Measurements from ENCODE around the gene POLE.

POLE gene

GRCh38 chr12:132718644-132719043 lies 31.5 kb upstream of the POLE start:
- no peak overlapping the region for H3K4me2 ChIP-seq (ENCODE audit: low read depth, low read length, poor library complexity, severe bottlenecking)
- TF ChIP-seq, protein P1, sequence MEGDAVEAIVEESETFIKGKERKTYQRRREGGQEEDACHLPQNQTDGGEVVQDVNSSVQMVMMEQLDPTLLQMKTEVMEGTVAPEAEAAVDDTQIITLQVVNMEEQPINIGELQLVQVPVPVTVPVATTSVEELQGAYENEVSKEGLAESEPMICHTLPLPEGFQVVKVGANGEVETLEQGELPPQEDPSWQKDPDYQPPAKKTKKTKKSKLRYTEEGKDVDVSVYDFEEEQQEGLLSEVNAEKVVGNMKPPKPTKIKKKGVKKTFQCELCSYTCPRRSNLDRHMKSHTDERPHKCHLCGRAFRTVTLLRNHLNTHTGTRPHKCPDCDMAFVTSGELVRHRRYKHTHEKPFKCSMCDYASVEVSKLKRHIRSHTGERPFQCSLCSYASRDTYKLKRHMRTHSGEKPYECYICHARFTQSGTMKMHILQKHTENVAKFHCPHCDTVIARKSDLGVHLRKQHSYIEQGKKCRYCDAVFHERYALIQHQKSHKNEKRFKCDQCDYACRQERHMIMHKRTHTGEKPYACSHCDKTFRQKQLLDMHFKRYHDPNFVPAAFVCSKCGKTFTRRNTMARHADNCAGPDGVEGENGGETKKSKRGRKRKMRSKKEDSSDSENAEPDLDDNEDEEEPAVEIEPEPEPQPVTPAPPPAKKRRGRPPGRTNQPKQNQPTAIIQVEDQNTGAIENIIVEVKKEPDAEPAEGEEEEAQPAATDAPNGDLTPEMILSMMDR (conservative IDR thresholded peaks at IDR 0.05; ENCODE audit: low read length): no peak
- no peak for TF ChIP-seq EZH2phosphoT487 (IDR thresholded peaks at IDR 0.05; ENCODE audit: borderline replicate concordance)
- H3K4me3 ChIP-seq (ENCODE audit: low read length, poor library complexity, severe bottlenecking): no peak overlapping the region
- H3K79me2 ChIP-seq (ENCODE audit: insufficient read depth, low read length): peaks cover 13% of the 10 kb centered on the region
- no peaks in the 10 kb centered on the region for H3F3A ChIP-seq (ENCODE audit: low read depth)
- no peaks in the 10 kb centered on the region for H3K4me1 ChIP-seq (ENCODE audit: insufficient read depth, low read length, poor library complexity, severe bottlenecking)
- H3K36me3 ChIP-seq (ENCODE audit: insufficient read depth, low read length): peaks cover 58% of the 10 kb centered on the region; the same call in 1 of the 2 replicates
- H3K9me2 ChIP-seq (replicated peaks; ENCODE audit: low read depth, low read length): no peaks in the 10 kb centered on the region
- H3K9me3 ChIP-seq (ENCODE audit: insufficient read depth, low read depth, low read length): no peaks in the 10 kb centered on the region
- peaks cover 4% of the 10 kb centered on the region for H4K20me1 ChIP-seq (ENCODE audit: insufficient read depth, low read length, poor library complexity, severe bottlenecking)
- H3K9ac ChIP-seq (ENCODE audit: low read depth, low read length, poor library complexity, severe bottlenecking): no peak overlapping the region
- no peak overlapping the region for H2AFZ ChIP-seq (ENCODE audit: low read length)
- H3K27me3 ChIP-seq (ENCODE audit: insufficient read depth, low read length, poor library complexity, severe bottlenecking): no peaks in the 10 kb centered on the region

DNA sequence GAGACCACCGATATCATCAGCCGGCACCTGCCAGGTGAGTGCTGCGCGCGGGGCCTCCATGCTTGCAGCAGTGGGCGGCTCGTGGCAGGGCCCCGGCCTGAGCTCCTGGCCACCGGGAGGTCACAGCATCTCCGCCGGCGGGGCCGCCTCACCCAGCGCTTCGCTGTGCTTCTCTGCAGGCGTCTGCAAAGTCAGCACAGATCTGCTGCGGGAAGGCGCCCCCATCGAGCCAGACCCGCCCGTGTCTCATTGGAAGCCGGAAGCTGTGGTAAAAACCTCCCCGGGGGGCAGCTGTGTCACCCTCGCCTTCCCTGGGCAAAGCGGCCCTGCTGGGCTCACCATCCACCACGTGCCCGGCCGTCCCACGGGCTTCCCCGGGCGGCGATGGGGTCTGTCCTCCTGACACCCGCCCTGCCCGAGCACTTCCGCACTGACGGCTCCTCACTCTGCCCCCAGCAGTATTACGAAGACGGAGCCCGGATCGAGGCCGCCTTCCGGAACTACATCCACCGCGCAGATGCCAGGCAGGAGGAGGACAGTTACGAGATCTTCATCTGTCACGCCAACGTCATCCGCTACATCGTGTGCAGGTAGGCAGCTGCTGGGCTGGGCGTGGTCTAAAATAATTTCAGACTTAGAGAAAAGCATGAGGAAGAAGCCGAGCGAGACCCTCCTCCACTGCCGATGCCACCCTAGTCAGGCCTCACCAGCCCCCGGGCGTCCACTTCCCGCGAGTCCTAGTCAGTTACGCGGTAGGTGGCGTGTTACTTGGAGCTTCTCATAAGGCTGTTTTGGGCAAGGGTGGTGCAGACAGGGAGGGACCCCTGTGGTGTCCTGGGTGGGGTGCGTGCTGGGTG lies 30.6 kb upstream of the POLE start:
- Histone ChIP-seq H3K9ac (ENCODE audit: low read depth, low read length, poor library complexity, severe bottlenecking) (no peak overlapping the region), H3K4me2 (ENCODE audit: low read depth, low read length, poor library complexity, severe bottlenecking) (no peak overlapping the region), H2AFZ (ENCODE audit: low read length) (no peak overlapping the region), H3K9me2 (replicated peaks; ENCODE audit: low read depth, low read length) (no peaks in the 10 kb centered on the region), H3K4me3 (ENCODE audit: low read length, poor library complexity, severe bottlenecking) (no peak overlapping the region), H4K20me1 (ENCODE audit: insufficient read depth, low read length, poor library complexity, severe bottlenecking) (peaks cover 11% of the 10 kb centered on the region), H3K36me3 (ENCODE audit: insufficient read depth, low read length) (peaks cover 51% of the 10 kb centered on the region; the same call in 1 of the 2 replicates), H3K79me2 (ENCODE audit: insufficient read depth, low read length) (peaks cover 22% of the 10 kb centered on the region), H3K27me3 (ENCODE audit: insufficient read depth, low read length, poor library complexity, severe bottlenecking) (no peaks in the 10 kb centered on the region), H3K9me3 (ENCODE audit: insufficient read depth, low read depth, low read length) (no peaks in the 10 kb centered on the region), H3F3A (ENCODE audit: low read depth) (no peaks in the 10 kb centered on the region), H3K4me1 (ENCODE audit: insufficient read depth, low read length, poor library complexity, severe bottlenecking) (peaks cover 6% of the 10 kb centered on the region)
- TF ChIP-seq, protein P1 (conservative IDR thresholded peaks at IDR 0.05; ENCODE audit: low read length): no peak
- TF ChIP-seq EZH2phosphoT487 (IDR thresholded peaks at IDR 0.05; ENCODE audit: borderline replicate concordance): no peak

- no peaks in the 10 kb centered on the region for H3F3A ChIP-seq (ENCODE audit: low read depth)
- no peak overlapping the region for H3K4me3 ChIP-seq (ENCODE audit: low read length, poor library complexity, severe bottlenecking)
- peaks cover 11% of the 10 kb centered on the region for H4K20me1 ChIP-seq (ENCODE audit: insufficient read depth, low read length, poor library complexity, severe bottlenecking)
- H3K9me3 ChIP-seq (ENCODE audit: insufficient read depth, low read depth, low read length): no peaks in the 10 kb centered on the region
- no peak overlapping the region for H3K9ac ChIP-seq (ENCODE audit: low read depth, low read length, poor library complexity, severe bottlenecking)
- H3K36me3 ChIP-seq (ENCODE audit: insufficient read depth, low read length): peaks cover 47% of the 10 kb centered on the region; the same call in 1 of the 2 replicates
- no peaks in the 10 kb centered on the region for H3K9me2 ChIP-seq (replicated peaks; ENCODE audit: low read depth, low read length)
- H3K79me2 ChIP-seq (ENCODE audit: insufficient read depth, low read length): peaks cover 29% of the 10 kb centered on the region
- no peak overlapping the region for H3K4me2 ChIP-seq (ENCODE audit: low read depth, low read length, poor library complexity, severe bottlenecking)
- TF ChIP-seq, protein P1 (conservative IDR thresholded peaks at IDR 0.05; ENCODE audit: low read length): no peak
- TF ChIP-seq EZH2phosphoT487 (IDR thresholded peaks at IDR 0.05; ENCODE audit: borderline replicate concordance): no peak
- H3K27me3 ChIP-seq (ENCODE audit: insufficient read depth, low read length, poor library complexity, severe bottlenecking): no peaks in the 10 kb centered on the region
- peaks cover 8% of the 10 kb centered on the region for H3K4me1 ChIP-seq (ENCODE audit: insufficient read depth, low read length, poor library complexity, severe bottlenecking)
- no peak overlapping the region for H2AFZ ChIP-seq (ENCODE audit: low read length)
Observed at GRCh38 chr12:132717011-132717410, 29.9 kb upstream of the POLE start.
